Measurements from ENCODE around the gene ACAD9.

- TF ChIP-seq TOE1 (CRISPR knock-in tag; IDR thresholded peaks at IDR 0.05), result no peak
- no peak for TF ChIP-seq ZNF512 (CRISPR knock-in tag; IDR thresholded peaks at IDR 0.05)
- TF ChIP-seq TBP (CRISPR knock-in tag; IDR thresholded peaks at IDR 0.05), result no peak
Measured at GRCh38 chr3:128841926-128842920, 37.2 kb upstream of the ACAD9 start.

Data from HepG2 (cell line).